SK-N-SH (cell line): ENCODE results near the gene RBMY1F. TPM values are rescaled to one million over a fixed set of nuclear protein-coding genes. Genes with fewer than 3 reads are reported as not detected.
"Not testable (repeated sequence)": the region's sequence is repeated elsewhere in the genome, so short reads cannot be mapped to it uniquely, and the experiment has no call there.

Experiments used
- CTCF ChIA-PET: fragments of 300-600, 350-600 bp; formaldehyde crosslinking; extraction: SDS; loops from one replicate; lab custom pipeline; 2021; lab: Yijun Ruan, JAX
- POLR2A ChIA-PET: fragments of 350-600 bp; sonication (Branson Sonifier 250); formaldehyde crosslinking; extraction: SDS; loops from one replicate; lab custom pipeline; 2020; ENCODE audit warnings: antibody characterized with exemption, inconsistent platforms; lab: Yijun Ruan, JAX
- DNase-seq: peaks from one replicate; pipeline ENCODE4 v3.0.0; 2012
- H2AFZ ChIP-seq: fragments of 200-600 bp; sonication (generic); 2 replicates; pipeline ENCODE4 v1.8.1; 2016; ENCODE audit warnings: antibody characterized with exemption, mild to moderate bottlenecking, low read depth
- H3F3A ChIP-seq: fragments of 200-600 bp; sonication (generic); replicated peaks from 2 replicates; pipeline ENCODE3; 2016; ENCODE audit warnings: antibody characterized with exemption, mild to moderate bottlenecking; ENCODE audit not compliant: insufficient read depth
- H3K27ac ChIP-seq, 2 experiments: fragments of 200-500 bp in 1 of 2; fragments of 200-600 bp in 1 of 2; sonication (Bioruptor generic) in 1 of 2; sonication (generic), shearing (Covaris generic) in 1 of 2; 2 replicates each; pipeline versions ENCODE4 v1.5.1 to v1.6.1; 2014 to 2016; ENCODE audit warnings: low read depth in 2 of 2, inconsistent platforms in 1 of 2, low read length in 1 of 2, mild to moderate bottlenecking in 1 of 2, mixed read lengths in 1 of 2
- H3K27me3 ChIP-seq: fragments of 200-600 bp; sonication (generic), shearing (Covaris generic); 2 replicates; pipeline ENCODE4 v1.6.1; 2016; ENCODE audit warnings: mixed run types; ENCODE audit not compliant: insufficient read depth
- H3K36me3 ChIP-seq, 2 experiments: fragments of 200-500 bp in 1 of 2; fragments of 200-600 bp in 1 of 2; sonication (Bioruptor generic) in 1 of 2; sonication (generic) in 1 of 2; replicated peaks in 1 of 2; 2 replicates each; pipeline versions ENCODE3 to v1.5.1; 2014 to 2016; ENCODE audit warnings: low read length in 1 of 2, mild to moderate bottlenecking in 1 of 2; ENCODE audit not compliant: insufficient read depth in 2 of 2, control insufficient read depth in 1 of 2
- H3K4me1 ChIP-seq, 2 experiments: fragments of 200-500 bp in 1 of 2; fragments of 200-600 bp in 1 of 2; sonication (Bioruptor generic) in 1 of 2; sonication (generic), shearing (Covaris generic) in 1 of 2; 2 replicates each; pipeline versions ENCODE4 v1.5.1 to v1.6.1; 2014 to 2016; ENCODE audit warnings: low read depth in 1 of 2, low read length in 1 of 2, mixed run types in 1 of 2; ENCODE audit not compliant: insufficient read depth in 2 of 2, control insufficient read depth in 1 of 2
- H3K4me2 ChIP-seq: fragments of 200-600 bp; sonication (generic), shearing (Covaris generic); 2 replicates; pipeline ENCODE4 v1.6.1; 2017; ENCODE audit warnings: mixed run types
- H3K4me3 ChIP-seq, 2 experiments: fragments of 200-500 bp in 1 of 2; fragments of 200-600 bp in 1 of 2; sonication (Bioruptor generic) in 1 of 2; sonication (generic), shearing (Covaris generic) in 1 of 2; 2 replicates each; pipeline versions ENCODE4 v1.5.1 to v1.8.1; 2014 to 2016; ENCODE audit warnings: low read depth in 2 of 2, inconsistent platforms in 1 of 2, low read length in 1 of 2, mild to moderate bottlenecking in 1 of 2, mixed read lengths in 1 of 2, moderate library complexity in 1 of 2
- H3K79me2 ChIP-seq: fragments of 200-600 bp; sonication (generic); 2 replicates; pipeline ENCODE4 v1.8.1; 2017; ENCODE audit warnings: mild to moderate bottlenecking; ENCODE audit not compliant: insufficient read depth
- H3K9ac ChIP-seq: fragments of 200-600 bp; sonication (generic); 2 replicates; pipeline ENCODE4 v1.6.1; 2017; ENCODE audit warnings: mixed run types
- H3K9me2 ChIP-seq: fragments of 200-600 bp; sonication (generic); 2 replicates; pipeline ENCODE4 v1.6.1; 2017; ENCODE audit warnings: mixed run types
- H3K9me3 ChIP-seq: fragments of 200-600 bp; sonication (generic); 2 replicates; pipeline ENCODE4 v1.6.1; 2017; ENCODE audit warnings: mixed run types, mild to moderate bottlenecking, moderate library complexity
- H4K20me1 ChIP-seq: fragments of 200-600 bp; sonication (generic); 2 replicates; pipeline ENCODE4 v1.6.1; 2017; ENCODE audit warnings: mild to moderate bottlenecking, mixed run types; ENCODE audit not compliant: insufficient read depth
- WGBS: methylation state at CpG from one replicate; pipeline ENCODE4 v1.1.6; 2017; ENCODE audit warnings: low lambda C conversion rate; 5-methylcytosine and 5-hydroxymethylcytosine counted together
- polyA plus RNA-seq, 3 experiments: library from polyadenylated mRNA; depleted of rRNA; stranded (reverse); fragments of >200 nt; gene quantifications; 2 replicates each; pipeline ENCODE4 v1.2.3, GENCODE V29; 2012

The RBMY1F gene
- not detected in 2 replicates for polyA plus RNA-seq (2012; rRNA removed)
- polyA plus RNA-seq (2012; cell fraction: cytosol; rRNA removed), result not detected in 2 replicates
- not detected in 2 replicates for polyA plus RNA-seq (2012; cell fraction: nucleus; rRNA removed)

GRCh38 chrY:22182823-22183222 lies at the start of gene RBMY1F:
Gene RBMY1F, minus strand, starts transcription at chrY:22182923. Its CDS starts 1,954 bp downstream, at chrY:22180969.
- H3K4me3 ChIP-seq, H3K4me2 ChIP-seq, H3K27me3 ChIP-seq, H3K9ac ChIP-seq, H3K79me2 ChIP-seq, H4K20me1 ChIP-seq, CTCF ChIA-PET, H3K9me2 ChIP-seq, H3K36me3 ChIP-seq, H3K4me1 ChIP-seq, H3F3A ChIP-seq, H3K9me3 ChIP-seq, H3K27ac ChIP-seq, DNase-seq, POLR2A ChIA-PET, H2AFZ ChIP-seq: not testable (repeated sequence)
- no CpG with 5 or more reads among the region's 31 CpGs for WGBS

GRCh38 chrY:22151144-22151543 lies 31.6 kb downstream of the RBMY1F start:
- H3F3A ChIP-seq, POLR2A ChIA-PET, CTCF ChIA-PET, H3K27ac ChIP-seq, H3K36me3 ChIP-seq, H4K20me1 ChIP-seq, H3K4me3 ChIP-seq, H3K9me2 ChIP-seq, H3K9ac ChIP-seq, H3K79me2 ChIP-seq, H3K4me2 ChIP-seq, H3K27me3 ChIP-seq, H2AFZ ChIP-seq, DNase-seq, H3K4me1 ChIP-seq, H3K9me3 ChIP-seq: not testable (repeated sequence)
- WGBS, result no CpG with 5 or more reads among the region's 4 CpGs

DNA sequence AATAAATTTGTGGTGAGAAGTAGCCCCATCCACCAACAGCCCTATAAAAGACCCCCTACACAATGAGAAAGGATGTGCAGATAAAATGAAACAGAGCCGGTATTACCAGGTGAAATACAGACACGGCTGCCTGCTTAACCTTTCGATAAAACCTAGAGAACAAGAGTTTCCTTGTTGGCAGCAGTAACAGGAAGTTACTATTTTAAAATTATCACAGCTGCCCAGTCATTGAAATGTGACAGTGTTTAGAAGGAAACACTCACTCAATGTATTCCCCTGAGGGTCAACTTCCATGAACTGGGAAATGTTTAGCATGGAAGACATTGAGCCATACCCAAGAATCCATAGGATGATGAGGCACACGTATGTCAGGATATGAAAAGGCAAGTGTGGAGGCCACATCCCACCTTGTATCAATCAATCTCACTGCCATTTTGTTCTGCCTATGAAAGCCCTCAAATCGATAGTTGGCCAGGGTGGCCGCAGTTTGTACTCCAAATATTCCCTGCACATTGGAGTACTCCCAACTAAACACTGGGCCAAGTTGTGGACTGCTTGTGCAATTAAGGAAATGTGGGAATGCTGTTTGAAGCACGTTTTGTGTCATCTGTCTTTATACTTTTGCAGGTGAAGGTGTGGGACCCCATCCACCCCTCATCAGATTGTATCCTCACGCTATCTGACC lies 41.6 kb downstream of the RBMY1F start:
- DNase-seq, H4K20me1 ChIP-seq, H3K9ac ChIP-seq, H3K27me3 ChIP-seq, H3K27ac ChIP-seq, POLR2A ChIA-PET, H3K79me2 ChIP-seq, H3K4me2 ChIP-seq, H3K4me3 ChIP-seq, H3K9me2 ChIP-seq, H3K9me3 ChIP-seq, H3K4me1 ChIP-seq, H3F3A ChIP-seq, CTCF ChIA-PET, H3K36me3 ChIP-seq, H2AFZ ChIP-seq: not testable (repeated sequence)
- WGBS, result no CpG with 5 or more reads among the region's 8 CpGs

GRCh38 chrY:22134719-22135118 lies 48.0 kb downstream of the RBMY1F start:
- H3K9me3 ChIP-seq, CTCF ChIA-PET, H3K79me2 ChIP-seq, DNase-seq, H2AFZ ChIP-seq, H3K36me3 ChIP-seq, H4K20me1 ChIP-seq, H3K27ac ChIP-seq, H3K9ac ChIP-seq, H3K9me2 ChIP-seq, POLR2A ChIA-PET, H3K4me1 ChIP-seq, H3K27me3 ChIP-seq, H3K4me2 ChIP-seq, H3F3A ChIP-seq, H3K4me3 ChIP-seq: not testable (repeated sequence)
- no CpG with 5 or more reads among the region's 3 CpGs for WGBS

DNA sequence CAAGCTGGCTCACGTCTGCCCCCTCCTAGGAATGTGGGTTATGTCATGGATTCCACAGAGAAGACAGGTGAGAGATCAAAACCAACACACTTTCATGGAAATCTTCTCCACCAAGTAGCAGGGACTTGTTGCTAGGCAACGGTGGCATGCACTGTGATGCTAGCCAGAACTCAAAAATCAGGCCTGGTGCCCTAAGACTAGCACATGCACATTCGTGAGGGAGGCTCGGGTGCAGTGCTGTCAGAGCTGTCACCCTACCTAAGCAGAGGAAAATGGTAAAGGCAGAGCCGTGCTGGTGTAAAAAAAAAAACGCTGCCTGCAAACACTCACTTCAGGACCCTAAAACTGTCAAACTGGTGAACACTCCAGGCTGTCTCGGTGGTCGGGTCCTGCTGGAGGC lies 52.2 kb downstream of the RBMY1F start:
- H3K9me3 ChIP-seq, H3K4me2 ChIP-seq, H3F3A ChIP-seq, H3K27ac ChIP-seq, H3K79me2 ChIP-seq, POLR2A ChIA-PET, H4K20me1 ChIP-seq, H3K27me3 ChIP-seq, CTCF ChIA-PET, H3K36me3 ChIP-seq, H2AFZ ChIP-seq, H3K9ac ChIP-seq, H3K4me1 ChIP-seq, DNase-seq, H3K4me3 ChIP-seq, H3K9me2 ChIP-seq: not testable (repeated sequence)
- no CpG with 5 or more reads among the region's 8 CpGs for WGBS
